Epithelial cell of esophagus (primary cell): Measurements from ENCODE around the gene GAPVD1.
A peak's percentile ranks its signal among the peaks of the same experiment; 100 is the strongest.

Experiments
- DNase-seq: peaks from one replicate; pipeline ENCODE4 v3.0.0; 2010; ENCODE audit warnings: low read depth
- H3K4me3 ChIP-seq: 2 replicates; pipeline ENCODE4 v1.5.1; 2011; ENCODE audit warnings: mild to moderate bottlenecking, low read length, control low read depth
- TF ChIP-seq, protein P1 (sequence below): IDR thresholded peaks from 2 replicates; pipeline ENCODE4 v1.5.1; 2011; ENCODE audit warnings: low read depth, mild to moderate bottlenecking, low read length, control low read depth, inconsistent platforms; ENCODE audit not compliant: insufficient read depth; ENCODE audit errors: missing control alignments

The GAPVD1 gene

DNA sequence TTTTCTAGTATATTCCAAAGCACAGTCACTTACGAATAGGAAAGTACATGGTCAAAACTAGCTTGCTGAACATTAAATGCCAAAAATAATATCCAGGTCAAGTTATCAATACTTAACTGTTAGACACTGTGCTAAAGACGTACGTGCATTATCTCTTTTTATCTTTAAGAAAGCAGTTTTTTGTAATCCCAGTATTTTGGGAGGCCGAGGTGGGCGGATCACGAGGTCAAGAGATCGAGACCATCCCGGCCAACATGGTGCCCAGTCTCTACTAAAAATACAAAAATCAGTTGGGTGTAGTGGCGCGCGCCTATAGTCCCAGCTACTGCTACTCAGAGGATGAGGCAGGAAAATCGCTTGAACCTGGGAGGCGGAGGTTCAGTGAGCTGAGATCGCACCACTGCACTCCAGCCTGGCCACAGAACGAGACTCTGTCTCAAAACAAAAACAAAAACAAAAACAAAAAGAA, 17.8 kb upstream of the GAPVD1 start:
- no peak overlapping the region for H3K4me3 ChIP-seq
- DNase-seq = no peak
- TF ChIP-seq, protein P1, sequence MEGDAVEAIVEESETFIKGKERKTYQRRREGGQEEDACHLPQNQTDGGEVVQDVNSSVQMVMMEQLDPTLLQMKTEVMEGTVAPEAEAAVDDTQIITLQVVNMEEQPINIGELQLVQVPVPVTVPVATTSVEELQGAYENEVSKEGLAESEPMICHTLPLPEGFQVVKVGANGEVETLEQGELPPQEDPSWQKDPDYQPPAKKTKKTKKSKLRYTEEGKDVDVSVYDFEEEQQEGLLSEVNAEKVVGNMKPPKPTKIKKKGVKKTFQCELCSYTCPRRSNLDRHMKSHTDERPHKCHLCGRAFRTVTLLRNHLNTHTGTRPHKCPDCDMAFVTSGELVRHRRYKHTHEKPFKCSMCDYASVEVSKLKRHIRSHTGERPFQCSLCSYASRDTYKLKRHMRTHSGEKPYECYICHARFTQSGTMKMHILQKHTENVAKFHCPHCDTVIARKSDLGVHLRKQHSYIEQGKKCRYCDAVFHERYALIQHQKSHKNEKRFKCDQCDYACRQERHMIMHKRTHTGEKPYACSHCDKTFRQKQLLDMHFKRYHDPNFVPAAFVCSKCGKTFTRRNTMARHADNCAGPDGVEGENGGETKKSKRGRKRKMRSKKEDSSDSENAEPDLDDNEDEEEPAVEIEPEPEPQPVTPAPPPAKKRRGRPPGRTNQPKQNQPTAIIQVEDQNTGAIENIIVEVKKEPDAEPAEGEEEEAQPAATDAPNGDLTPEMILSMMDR = no peak

DNA sequence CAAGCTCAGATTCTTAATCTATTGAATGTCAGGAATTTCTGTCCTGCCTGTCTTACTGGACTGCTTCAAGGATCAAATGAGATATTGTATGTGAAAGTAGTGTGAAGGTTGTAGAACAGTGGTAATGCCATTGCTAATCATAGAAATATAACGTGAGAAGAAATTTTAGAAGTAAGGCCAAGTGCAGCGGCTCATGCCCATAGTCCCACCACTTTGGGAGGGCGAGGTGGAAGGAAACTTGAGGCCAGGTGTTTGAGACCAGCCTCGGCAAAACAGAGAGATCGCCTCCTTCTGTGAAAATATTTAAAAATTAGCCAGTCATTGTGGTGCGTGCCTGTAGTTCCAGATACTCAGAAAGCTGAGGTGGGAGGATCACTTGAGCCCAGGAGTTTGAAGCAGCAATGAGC, 15.4 kb upstream of the GAPVD1 start:
- H3K4me3 ChIP-seq = no peak overlapping the region
- DNase-seq = no peak

DNA sequence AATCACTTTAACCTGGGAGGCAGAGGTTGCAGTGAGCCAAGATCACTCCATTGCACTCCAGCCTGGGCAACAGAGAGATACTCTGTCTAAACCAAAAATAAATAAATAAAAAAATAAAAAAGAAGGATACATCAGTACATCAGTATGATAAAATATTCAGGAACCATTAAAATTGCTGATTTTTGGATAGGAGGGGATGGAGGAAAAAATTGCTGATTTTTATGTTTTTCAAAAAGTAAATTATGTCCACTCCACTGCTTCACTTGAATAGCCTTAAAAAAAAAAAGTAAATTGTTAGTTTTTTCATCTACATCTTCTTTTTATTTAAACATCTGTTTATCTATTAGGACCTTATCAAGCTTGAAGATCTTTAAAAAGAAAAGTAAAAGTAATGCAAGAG, 7.4 kb upstream of the GAPVD1 start:
- TF ChIP-seq, protein P1 = no peak
- DNase-seq = no peak
- H3K4me3 ChIP-seq = no peak overlapping the region

More for the DNA sequence above, 15.4 kb upstream of the GAPVD1 start:
- TF ChIP-seq, protein P1 = no peak

DNA sequence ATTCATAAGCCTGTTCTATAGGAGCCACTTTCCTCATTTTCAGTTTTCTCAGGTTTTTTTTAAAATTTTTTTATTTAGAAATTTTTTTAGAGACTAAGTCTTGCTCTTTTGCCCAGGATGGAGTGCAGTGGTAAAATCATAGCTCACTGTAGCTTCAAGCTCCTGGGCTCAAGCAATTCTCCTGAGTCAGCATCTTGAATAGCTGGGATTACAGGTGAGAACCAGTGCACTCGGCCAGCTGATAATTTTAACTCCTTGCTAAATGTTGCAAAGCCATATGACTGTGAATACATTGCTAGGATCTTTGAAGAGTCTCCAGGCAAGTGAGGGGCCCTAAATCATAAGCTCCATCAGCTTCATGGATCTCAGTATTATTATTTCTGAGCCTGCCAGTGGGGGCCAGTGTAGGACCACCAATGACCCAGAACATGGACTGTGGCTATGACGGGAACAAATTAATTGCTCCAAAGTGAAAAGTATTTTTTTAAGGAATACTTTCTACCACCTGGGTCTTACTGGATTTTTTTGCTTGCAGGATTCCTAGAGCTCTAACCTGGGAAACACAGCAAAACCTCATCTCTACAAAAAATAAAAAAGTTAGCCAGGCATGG, 5.7 kb upstream of the GAPVD1 start:
- peak; percentile 37 for DNase-seq
- H3K4me3 ChIP-seq = no peak overlapping the region
- TF ChIP-seq, protein P1 = peak; percentile 34

DNA sequence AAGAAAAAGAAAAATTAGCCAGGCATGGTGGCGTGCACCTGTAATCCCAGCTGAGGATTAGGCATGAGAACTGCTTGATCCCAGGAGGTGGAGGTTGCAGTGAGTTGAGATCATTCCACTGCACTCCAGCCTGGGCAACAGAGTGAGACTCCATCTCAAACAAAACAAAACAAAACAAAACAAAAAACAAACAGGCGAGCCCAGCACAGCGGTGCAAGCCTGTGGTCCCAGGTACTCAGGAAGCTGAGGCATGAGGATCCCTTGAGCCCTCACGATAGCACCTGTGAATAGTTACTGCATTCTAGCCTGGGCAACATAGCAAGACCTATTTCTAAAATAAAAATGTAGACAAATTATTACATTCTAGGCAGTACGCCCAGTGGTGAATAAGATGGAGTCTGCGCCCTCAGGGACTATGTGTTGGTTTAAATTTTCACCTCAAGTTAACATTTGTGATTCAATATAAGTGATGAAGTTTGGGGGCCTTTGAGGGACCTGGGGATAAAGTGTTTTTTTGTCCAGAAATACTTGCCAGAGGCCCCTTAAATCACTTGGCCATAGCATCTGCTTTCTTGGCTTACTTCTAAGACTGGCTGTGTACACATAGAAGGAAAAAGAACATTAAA, 3.4 kb upstream of the GAPVD1 start:
- TF ChIP-seq, protein P1 = no peak
- H3K4me3 ChIP-seq = no peak overlapping the region
- no peak for DNase-seq

DNA sequence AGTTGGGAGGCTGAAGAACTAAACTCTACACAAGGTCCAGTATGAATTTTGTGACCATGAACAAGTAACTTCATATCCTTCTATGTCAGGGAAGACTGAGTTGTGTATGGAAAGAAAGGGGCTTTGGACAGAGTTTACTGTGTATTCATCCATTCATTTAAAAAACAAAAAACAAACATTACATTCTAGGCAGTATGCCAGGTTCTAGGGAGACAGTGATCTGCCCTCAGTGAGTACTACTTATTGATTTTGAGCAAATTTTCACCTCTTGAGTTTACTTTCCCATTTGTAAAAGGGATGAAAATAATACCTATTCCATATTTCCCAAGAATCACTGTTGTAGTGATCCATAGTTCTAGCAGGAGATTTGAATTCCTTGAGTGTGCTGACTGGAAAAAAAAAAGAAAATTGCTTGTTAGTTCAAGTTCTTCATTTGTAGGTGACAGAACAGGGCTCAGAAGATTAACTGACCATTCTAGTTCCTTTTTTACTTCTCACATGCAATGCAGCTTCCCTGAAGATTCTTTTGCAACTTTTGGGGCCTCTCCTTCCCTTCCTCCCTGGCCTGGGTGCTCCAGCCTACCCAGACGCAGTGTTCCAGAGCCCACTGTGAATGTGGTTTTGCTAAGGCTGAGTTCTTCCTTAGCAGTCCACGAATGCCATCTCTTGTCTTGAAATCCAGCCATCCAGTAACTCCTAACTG, 2.6 kb upstream of the GAPVD1 start:
- no peak for DNase-seq
- no peak overlapping the region for H3K4me3 ChIP-seq
- TF ChIP-seq, protein P1 = no peak
